Neuron (in vitro differentiated cells): Measurements from ENCODE around the gene ABRAXAS1.
"Not testable (repeated sequence)": the region's sequence is repeated elsewhere in the genome, so short reads cannot be mapped to it uniquely, and the experiment has no call there.

Source experiments
- H2AFZ ChIP-seq: one replicate; pipeline ENCODE4 v1.6.1; 2013; ENCODE audit warnings: low read depth, mild to moderate bottlenecking, inconsistent platforms, low read length, moderate library complexity
- H3K27me3 ChIP-seq: one replicate; pipeline ENCODE4 v1.6.1; 2013; ENCODE audit warnings: low read length; ENCODE audit not compliant: insufficient read depth
- H3K36me3 ChIP-seq: one replicate; pipeline ENCODE4 v1.6.1; 2013; ENCODE audit warnings: low read length; ENCODE audit not compliant: insufficient read depth
- H3K4me1 ChIP-seq: one replicate; pipeline ENCODE4 v1.6.1; 2013; ENCODE audit warnings: low read length; ENCODE audit not compliant: insufficient read depth
- H3K4me3 ChIP-seq: 2 replicates; pipeline ENCODE4 v1.5.1; 2013; ENCODE audit warnings: mild to moderate bottlenecking, low read length, moderate library complexity
- H3K9me3 ChIP-seq: one replicate; pipeline ENCODE4 v1.6.1; 2013; ENCODE audit warnings: low read length

Gene ABRAXAS1

DNA sequence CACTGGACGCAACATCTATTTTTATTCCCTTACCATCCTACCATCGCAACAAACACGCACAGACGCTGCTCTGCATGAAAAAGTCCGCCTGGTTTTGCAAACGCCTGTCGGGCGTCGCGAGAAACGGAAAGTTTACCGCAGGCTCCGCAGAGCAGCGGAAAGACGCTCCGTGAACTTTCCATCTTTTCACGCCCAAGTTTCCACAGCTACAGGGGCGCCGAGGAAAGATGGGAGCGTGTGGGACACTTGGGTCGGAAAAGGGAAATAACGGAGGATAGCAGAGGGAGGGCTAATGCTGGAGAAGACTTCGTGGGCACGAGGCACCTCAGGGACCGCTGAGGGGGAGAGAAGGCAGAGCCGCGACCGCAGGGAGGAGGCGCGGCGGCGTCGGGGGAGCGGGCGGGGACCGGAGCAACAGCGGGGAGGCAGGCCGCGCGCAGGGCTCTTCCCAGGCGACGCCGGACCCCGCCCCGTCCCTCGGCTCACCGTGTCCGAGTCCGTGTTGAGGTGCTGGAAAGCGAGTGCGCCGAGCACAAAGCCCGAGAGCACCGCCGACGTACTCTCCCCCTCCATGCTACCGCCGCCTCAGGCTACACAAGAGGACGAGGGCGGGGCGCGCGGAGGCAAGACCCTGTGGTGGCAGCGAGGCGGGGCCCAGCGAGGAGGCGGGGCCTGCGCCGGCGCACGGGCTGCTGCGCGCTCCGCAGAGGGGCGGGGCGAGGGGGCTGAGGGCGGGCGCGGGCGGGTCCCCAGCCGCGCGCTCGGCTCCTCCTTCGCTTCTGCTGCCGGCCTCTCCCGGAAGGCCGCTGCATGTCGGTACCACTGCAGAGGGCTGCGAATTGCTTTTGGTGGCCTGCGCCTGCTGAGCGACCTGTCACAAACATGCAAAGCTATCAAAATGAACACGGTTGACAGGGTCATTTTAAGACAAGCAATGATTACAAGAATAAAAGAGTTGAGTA is at the start of gene ABRAXAS1:
Gene ABRAXAS1, minus strand, starts transcription at position 601 of the 962 bp plus-strand sequence. Its CDS starts 28 bp downstream, at position 573.
- H3K4me3 ChIP-seq = peak within 1 kb of the TSS; percentile 80
- peak within 1 kb of the TSS; percentile 97 for H2AFZ ChIP-seq
- no peaks in the 10 kb centered on the region for H3K36me3 ChIP-seq
- no peaks in the 10 kb centered on the region for H3K27me3 ChIP-seq
- no peaks in the 10 kb centered on the region for H3K9me3 ChIP-seq
- H3K4me1 ChIP-seq = peaks cover 5% of the 10 kb centered on the region

GRCh38 chr4:83527671-83528070 is 42.8 kb upstream of the ABRAXAS1 start:
- H2AFZ ChIP-seq = no peak overlapping the region
- H3K4me3 ChIP-seq = no peak overlapping the region
- H3K27me3 ChIP-seq = no peaks in the 10 kb centered on the region
- H3K9me3 ChIP-seq = peaks cover 3% of the 10 kb centered on the region
- no peaks in the 10 kb centered on the region for H3K4me1 ChIP-seq
- H3K36me3 ChIP-seq = no peaks in the 10 kb centered on the region

DNA sequence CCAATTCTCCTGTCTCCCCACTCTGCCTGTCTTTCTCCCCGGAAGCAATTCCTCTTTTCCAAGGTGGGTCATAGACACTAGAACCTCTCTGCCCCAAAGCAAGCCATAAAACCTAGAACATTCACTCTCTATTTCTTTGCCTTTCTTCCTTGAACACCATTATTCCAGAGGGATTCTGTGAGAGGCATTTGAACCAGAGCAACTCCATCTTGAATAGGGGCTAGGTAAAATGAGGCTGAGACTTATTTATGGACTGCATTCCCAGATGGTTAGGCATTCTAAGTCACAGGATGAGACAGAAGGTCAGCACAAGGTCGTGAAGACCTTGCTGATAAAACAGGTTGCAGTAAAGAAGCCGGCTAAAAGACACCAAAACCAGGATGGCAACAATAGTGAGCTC is 37.3 kb upstream of the ABRAXAS1 start:
- Histone ChIP-seq H3K9me3 (peaks cover 3% of the 10 kb centered on the region), H3K4me1 (no peaks in the 10 kb centered on the region), H3K36me3 (no peaks in the 10 kb centered on the region), H2AFZ (no peak overlapping the region), H3K27me3 (no peaks in the 10 kb centered on the region), H3K4me3 (no peak overlapping the region)

GRCh38 chr4:83516042-83516772 is 31.3 kb upstream of the ABRAXAS1 start:
- Histone ChIP-seq H3K27me3 (no peaks in the 10 kb centered on the region), H3K36me3 (no peaks in the 10 kb centered on the region), H2AFZ (no peak overlapping the region), H3K4me3 (no peak overlapping the region), H3K9me3 (no peaks in the 10 kb centered on the region), H3K4me1 (no peaks in the 10 kb centered on the region)

DNA sequence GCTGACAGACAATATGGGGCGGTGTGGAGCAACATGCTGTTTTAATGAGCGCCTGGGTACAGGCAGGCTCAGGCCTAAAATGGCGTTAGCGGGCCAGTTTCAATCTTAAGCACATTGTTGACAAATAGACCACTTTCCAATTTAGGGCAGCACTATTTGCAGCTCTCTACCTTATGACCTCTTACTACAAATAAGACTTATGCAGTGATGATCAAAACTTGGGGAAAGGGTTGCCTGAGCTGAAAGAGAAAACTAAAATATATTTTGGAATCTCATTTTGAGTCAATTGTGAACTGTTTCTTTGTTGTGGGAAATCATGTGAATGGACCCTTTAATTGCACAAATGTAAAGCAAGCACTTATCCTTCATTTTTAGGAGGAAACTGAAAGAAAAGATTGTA is 25.5 kb upstream of the ABRAXAS1 start:
- Histone ChIP-seq H3K36me3 (no peaks in the 10 kb centered on the region), H3K27me3 (no peaks in the 10 kb centered on the region), H3K4me3 (no peak overlapping the region), H2AFZ (no peak overlapping the region), H3K9me3 (no peaks in the 10 kb centered on the region), H3K4me1 (no peaks in the 10 kb centered on the region)

DNA sequence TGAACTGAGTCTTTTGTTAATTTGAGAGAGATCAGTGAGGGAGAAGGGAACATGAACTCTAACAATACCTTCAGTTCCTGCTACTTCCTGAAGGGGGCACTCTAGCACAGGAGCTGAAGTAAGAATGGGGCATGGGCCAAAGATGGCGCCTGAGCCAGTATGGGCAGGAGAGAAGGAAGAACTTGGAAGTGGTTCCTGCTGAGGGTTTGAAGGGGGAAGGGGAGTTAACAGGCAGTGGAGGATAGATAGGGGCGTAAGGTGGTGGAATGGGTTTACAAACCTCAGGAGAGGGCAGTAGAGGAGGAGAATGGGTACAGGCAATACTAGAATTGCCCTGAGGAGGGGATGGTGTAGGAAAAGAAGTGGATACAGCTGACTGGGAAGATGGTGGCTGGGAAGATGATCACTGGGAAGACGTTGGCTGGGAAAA is 24.3 kb upstream of the ABRAXAS1 start:
- not testable (repeated sequence) for H3K27me3 ChIP-seq, H3K4me1 ChIP-seq, H3K4me3 ChIP-seq, H2AFZ ChIP-seq, H3K36me3 ChIP-seq, H3K9me3 ChIP-seq

DNA sequence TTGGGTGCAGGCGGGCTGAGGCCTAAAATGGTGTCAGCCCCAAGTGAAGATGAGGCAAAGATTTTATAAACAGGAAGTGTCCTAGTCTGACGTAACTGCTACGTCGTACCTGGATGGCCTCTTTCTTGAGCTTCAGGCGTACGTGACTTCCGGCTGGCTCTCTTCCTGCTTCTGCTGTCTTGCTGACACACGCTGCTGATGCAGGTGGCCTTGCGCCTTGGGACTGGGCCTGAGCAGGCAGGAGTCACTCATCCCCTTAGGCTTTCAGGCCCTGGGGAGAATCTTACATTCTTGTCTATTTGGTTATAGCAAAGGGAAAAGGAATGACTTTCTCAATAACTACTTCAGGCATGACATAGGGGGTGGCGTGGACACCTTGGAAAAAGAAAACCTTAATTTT is 20.1 kb upstream of the ABRAXAS1 start:
- Histone ChIP-seq H3K27me3 (no peaks in the 10 kb centered on the region), H3K4me1 (no peaks in the 10 kb centered on the region), H3K9me3 (no peaks in the 10 kb centered on the region), H2AFZ (no peak overlapping the region), H3K36me3 (no peaks in the 10 kb centered on the region), H3K4me3 (no peak overlapping the region)

DNA sequence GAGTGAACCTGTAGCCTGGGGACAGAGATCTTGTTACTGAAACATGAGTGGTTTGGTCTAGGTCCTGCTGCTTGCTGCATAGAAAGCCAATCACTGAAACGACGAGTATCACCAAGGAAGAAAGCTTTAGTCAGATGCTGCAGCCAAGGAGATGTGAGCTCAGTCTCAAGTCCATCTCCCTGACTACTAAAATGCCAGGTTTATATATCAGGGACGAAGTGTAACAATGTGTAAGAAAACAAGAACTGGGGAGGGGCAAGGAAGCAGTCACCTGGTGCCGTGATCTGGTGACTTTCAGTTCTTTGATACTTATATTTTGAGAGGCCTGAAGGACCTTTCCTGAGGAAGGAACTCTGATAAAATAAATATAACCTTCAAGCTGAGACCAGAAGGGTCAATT is 19.6 kb upstream of the ABRAXAS1 start:
- Histone ChIP-seq H3K4me1 (no peaks in the 10 kb centered on the region), H3K9me3 (no peaks in the 10 kb centered on the region), H3K4me3 (no peak overlapping the region), H2AFZ (no peak overlapping the region), H3K36me3 (no peaks in the 10 kb centered on the region), H3K27me3 (no peaks in the 10 kb centered on the region)

DNA sequence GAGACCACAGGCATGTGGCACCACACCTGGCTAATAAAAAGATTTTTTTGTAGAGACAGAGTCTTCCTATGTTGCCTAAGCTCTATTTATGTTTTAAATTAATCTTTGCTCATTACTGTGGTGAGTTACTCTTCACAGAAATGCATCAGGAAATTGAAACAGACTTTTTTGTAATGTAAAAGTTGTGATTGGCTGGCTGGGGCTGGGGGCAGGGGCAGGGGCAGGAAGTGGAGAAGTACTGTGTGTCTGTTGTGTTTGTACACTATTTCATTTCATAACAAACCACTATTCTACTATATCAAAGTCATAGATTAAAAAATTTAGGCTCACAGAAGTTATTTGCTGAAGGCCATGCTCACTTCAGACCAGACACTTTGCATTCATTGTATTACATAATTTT is 19.1 kb upstream of the ABRAXAS1 start:
- Histone ChIP-seq H3K36me3 (no peaks in the 10 kb centered on the region), H2AFZ (no peak overlapping the region), H3K9me3 (no peaks in the 10 kb centered on the region), H3K27me3 (no peaks in the 10 kb centered on the region), H3K4me3 (no peak overlapping the region), H3K4me1 (no peaks in the 10 kb centered on the region)

DNA sequence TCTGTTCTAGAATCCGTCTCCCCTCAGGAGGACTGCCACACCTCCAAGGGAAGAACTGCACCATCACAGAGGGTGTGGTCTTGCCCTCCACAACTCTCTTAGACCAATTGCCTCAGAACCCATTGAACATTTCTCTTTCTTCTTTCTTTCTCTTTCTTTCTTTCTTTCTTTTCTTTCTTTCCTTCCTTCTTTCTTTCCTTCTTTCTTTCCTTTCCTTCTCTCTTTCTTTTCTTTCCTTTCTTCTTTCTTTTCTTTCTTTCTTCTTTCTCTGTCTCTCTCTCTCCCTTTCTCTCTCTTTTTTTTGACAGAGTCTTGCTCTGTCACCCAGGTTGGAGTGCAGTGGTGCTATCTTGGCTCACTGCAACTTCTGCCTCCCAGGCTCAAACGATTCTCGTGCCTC is 16.8 kb upstream of the ABRAXAS1 start:
- not testable (repeated sequence) for H3K9me3 ChIP-seq, H3K36me3 ChIP-seq, H3K27me3 ChIP-seq, H3K4me1 ChIP-seq, H3K4me3 ChIP-seq, H2AFZ ChIP-seq

GRCh38 chr4:83498187-83498586 is 13.3 kb upstream of the ABRAXAS1 start:
- Histone ChIP-seq H3K4me3 (no peak overlapping the region), H2AFZ (no peak overlapping the region), H3K9me3 (no peaks in the 10 kb centered on the region), H3K4me1 (no peaks in the 10 kb centered on the region), H3K27me3 (peaks cover 10% of the 10 kb centered on the region), H3K36me3 (no peaks in the 10 kb centered on the region)

GRCh38 chr4:83496085-83496917 is 11.4 kb upstream of the ABRAXAS1 start:
- H2AFZ ChIP-seq, H3K4me1 ChIP-seq, H3K4me3 ChIP-seq, H3K36me3 ChIP-seq, H3K9me3 ChIP-seq: not testable (repeated sequence)
- H3K27me3 ChIP-seq = peaks cover 11% of the 10 kb centered on the region
